RWPE1 (cell line): Measurements from ENCODE around the gene EMC10.

ENCODE experiments used
- CTCF ChIA-PET: fragments of 350-600 bp; sonication (Branson Sonifier 250); formaldehyde crosslinking; extraction: SDS; loops from one replicate; lab custom pipeline; 2021; lab: Yijun Ruan, JAX
- POLR2A ChIA-PET: fragments of 400-600 bp; formaldehyde crosslinking; extraction: SDS; loops from one replicate; lab custom pipeline; 2020; ENCODE audit warnings: antibody characterized with exemption; ENCODE audit not compliant: low non-redundant PET; lab: Yijun Ruan, JAX
- DNase-seq: peaks from one replicate; pipeline ENCODE4 v3.0.0; 2012; ENCODE audit warnings: low spot score
- H3K27ac ChIP-seq: fragments of 450-650 bp; 2 replicates; pipeline ENCODE4 v1.5.1; 2017
- CTCF ChIP-seq: fragments of 450-650 bp; conservative IDR thresholded peaks from 2 replicates; pipeline ENCODE4 v1.5.1; 2017; ENCODE audit warnings: low read depth, mild to moderate bottlenecking

EMC10 gene

GRCh38 chr19:50459067-50459456 is 17.2 kb upstream of the EMC10 start:
- CTCF ChIA-PET: no interaction called here
- DNase-seq: no peak
- no peak for TF ChIP-seq CTCF
- POLR2A ChIA-PET: no interaction called here
- no peak overlapping the region for H3K27ac ChIP-seq

DNA sequence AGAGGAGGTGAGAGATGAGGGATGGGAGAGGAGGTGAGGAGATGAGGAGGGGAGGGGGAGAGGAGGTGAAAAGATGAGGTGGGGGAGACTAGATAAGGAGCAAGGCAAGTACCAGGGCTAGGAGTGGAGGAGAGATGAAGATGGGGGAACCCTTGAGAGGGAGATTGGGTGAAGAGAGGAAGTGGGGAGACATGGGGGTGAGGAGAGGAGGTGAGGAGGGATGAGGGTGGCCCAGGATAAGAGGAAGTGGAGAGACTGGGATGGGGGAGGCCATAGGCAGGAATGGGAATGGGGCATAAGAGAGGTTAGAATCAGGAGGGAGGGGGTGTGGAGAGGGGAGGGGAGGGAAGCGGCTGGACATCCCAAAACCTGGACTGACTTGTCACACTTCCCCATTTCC is 16.7 kb upstream of the EMC10 start:
- H3K27ac ChIP-seq: no peak overlapping the region
- ChIA-PET CTCF (interaction anchor here (0.7 to 1.5 kb wide), 2 partner anchors 22 to 1041 kb away, joined by 3 to 5 read pairs; no protein-coding TSS in a partner anchor), POLR2A (no interaction called here)
- no peak for DNase-seq
- no peak for TF ChIP-seq CTCF

DNA sequence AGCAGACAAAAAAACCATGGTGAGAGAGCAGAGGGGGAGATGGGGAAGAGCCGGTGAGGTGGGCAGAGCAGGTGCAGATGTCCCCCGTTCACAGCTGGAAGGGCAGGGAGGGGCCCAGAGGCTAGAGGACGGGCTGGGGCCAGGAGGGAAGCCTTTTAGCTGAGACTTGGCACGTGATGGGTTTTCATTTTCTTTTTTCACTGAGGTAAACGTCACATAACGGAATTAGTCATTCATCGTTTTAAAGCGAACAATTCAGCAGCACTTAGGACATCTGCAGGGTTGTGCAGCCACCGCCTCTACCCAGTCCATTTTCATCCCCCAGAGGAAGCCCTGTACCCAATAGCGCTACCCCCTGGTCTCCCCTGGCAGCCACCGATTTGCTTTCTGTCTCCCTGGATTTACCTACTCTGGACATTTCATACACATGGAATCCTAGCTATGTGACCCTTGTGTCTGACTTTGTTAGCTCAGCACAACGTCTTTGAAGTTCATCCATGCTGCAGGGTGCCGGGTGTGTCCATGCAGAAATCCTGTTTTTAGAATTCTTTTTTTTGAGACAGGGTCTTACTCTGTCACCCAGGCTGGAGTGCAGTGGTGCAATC is 16.0 kb upstream of the EMC10 start:
- ChIA-PET CTCF (interaction anchor here (0.7 to 1.5 kb wide), 5 partner anchors 10 to 1042 kb away, joined by 3 to 10 read pairs (median 3); no protein-coding TSS in a partner anchor), POLR2A (no interaction called here)
- no peak overlapping the region for H3K27ac ChIP-seq
- peak; percentile 12 for DNase-seq
- no peak for TF ChIP-seq CTCF

DNA sequence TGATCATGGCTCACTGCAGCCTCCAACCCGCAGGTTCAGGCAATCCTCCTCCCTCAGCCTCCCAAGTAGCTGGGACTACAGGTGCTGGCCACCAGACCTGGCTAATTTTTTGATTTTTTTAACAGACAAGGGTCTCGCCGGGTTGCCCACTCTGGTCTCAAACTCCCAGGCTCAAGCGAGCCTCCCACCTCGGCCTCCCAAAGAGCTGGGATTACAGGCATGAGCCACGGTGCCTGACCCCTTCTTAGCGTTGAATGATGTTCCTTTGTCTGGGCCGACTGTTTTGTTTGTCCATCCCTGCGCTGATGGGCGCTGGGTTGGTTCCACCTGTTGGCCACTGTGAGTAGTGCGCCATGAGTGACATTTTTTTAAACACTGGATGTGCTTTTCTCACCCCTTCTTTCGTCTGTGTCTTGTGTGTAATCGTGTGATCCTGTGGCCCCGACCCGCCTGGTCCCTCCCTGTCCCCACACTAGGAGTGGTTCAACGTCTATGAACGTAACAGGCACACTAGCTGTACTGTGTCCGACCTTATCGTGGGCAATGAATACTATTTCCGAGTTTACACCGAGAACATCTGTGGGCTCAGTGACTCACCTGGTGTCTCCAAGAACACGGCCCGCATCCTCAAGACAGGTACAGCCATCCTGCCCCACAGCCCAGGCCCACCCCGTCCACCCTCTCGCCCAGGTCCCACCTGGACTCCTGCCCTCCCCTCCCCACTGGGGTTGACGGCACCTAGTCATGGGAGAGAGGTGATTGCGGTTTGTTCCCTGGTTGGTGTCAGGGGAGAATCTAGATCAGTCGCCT is 15.0 kb upstream of the EMC10 start:
- peak; percentile 85 for DNase-seq
- H3K27ac ChIP-seq: no peak overlapping the region
- peak; percentile 82 for TF ChIP-seq CTCF
- CTCF ChIA-PET: interaction anchor here (0.7 to 1.5 kb wide), 6 partner anchors 11 to 93 kb away, joined by 3 to 10 read pairs (median 4); no protein-coding TSS in a partner anchor
- POLR2A ChIA-PET: no interaction called here

- no peak for DNase-seq
- no peak for TF ChIP-seq CTCF
- H3K27ac ChIP-seq: no peak overlapping the region
- ChIA-PET POLR2A (interaction anchor here (0.6 kb wide), 1 partner anchor 739 kb away, joined by 5 read pairs; no protein-coding TSS in a partner anchor), CTCF (interaction anchor here (0.5 to 1.2 kb wide), 3 partner anchors 9 to 489 kb away, joined by 3 to 5 read pairs (median 4); no protein-coding TSS in a partner anchor)
Measured at GRCh38 chr19:50462970-50463369, 13.3 kb upstream of the EMC10 start.

- ChIA-PET POLR2A (no interaction called here), CTCF (no interaction called here)
- H3K27ac ChIP-seq: no peak overlapping the region
- no peak for DNase-seq
- TF ChIP-seq CTCF: no peak
Measured at GRCh38 chr19:50464348-50464747, 12.0 kb upstream of the EMC10 start.
